H1 (cell line): ENCODE results near the gene C6orf62. TPM values are rescaled to one million over a fixed set of nuclear protein-coding genes. Genes with fewer than 3 reads are reported as not detected.

Experiments used
- CREB1 ChIP-seq: IDR thresholded peaks from 2 replicates; pipeline ENCODE4 v1.6.1; 2012; ENCODE audit warnings: inconsistent platforms
- GTF2F1 ChIP-seq: IDR thresholded peaks from 2 replicates; pipeline ENCODE4 v1.6.1; 2012; ENCODE audit warnings: low read depth, low read length, improper control_type of control experiment, borderline replicate concordance
- JUN ChIP-seq: IDR thresholded peaks from 2 replicates; pipeline ENCODE4 v1.6.1; 2011; ENCODE audit warnings: low read depth, mild to moderate bottlenecking, improper control_type of control experiment, low read length
- SUZ12 ChIP-seq: fragments of 200-600 bp; sonication (generic); IDR thresholded peaks from 2 replicates; pipeline ENCODE4 v1.6.1; 2012; ENCODE audit warnings: mild to moderate bottlenecking, inconsistent platforms, low read length, moderate library complexity, mixed read lengths
- USF2 ChIP-seq: IDR thresholded peaks from 2 replicates; pipeline ENCODE4 v1.6.1; 2011; ENCODE audit warnings: low read length, improper control_type of control experiment
- polyA plus RNA-seq, 7 experiments: library from polyadenylated mRNA; depleted of rRNA in 3 of 7; stranded (reverse) in 5 of 7; unstranded in 2 of 7; fragments of >200 nt in 5 of 7; fragments of 200-250 nt in 2 of 7; gene quantifications; 1 replicate in 5 of 7; 2 replicates in 1 of 7; 4 replicates in 1 of 7; pipeline versions ENCODE4 v1.2.1 to v1.2.3, GENCODE V29; 2011 to 2013; ENCODE audit warnings: missing spikeins in 2 of 7, mixed read lengths in 2 of 7
- total RNA-seq: library from RNA; stranded (reverse); fragmentation: NEBNext Ultra II Directional; extraction: Animal tissue kit (Norgen Biotek cat#: 25700); gene quantifications from 2 replicates; pipeline ENCODE4 v1.2.1, GENCODE V29; 2021

The C6orf62 gene
- total and polyA plus RNA-seq, 2 of the 8 experiments (the other 6 are each of a cell fraction or from before 2014, with no cell fraction given): 25.6 to 101 TPM

GRCh38 chr6:24763578-24763977 lies 44.6 kb upstream of the C6orf62 start (continued):
- TF ChIP-seq JUN: no peak
- TF ChIP-seq GTF2F1: no peak
- TF ChIP-seq USF2: no peak
- TF ChIP-seq SUZ12: no peak
- TF ChIP-seq CREB1: no peak
- TF ChIP-seq, all 59 proteins: peak for 0
